Esophagus squamous epithelium (tissue), 4 donors: ENCODE data around the gene WSCD2.

Experiments
- CTCF ChIP-seq, 6 experiments: fragments of 450-650 bp in 4 of 6; fragments of 200-600 bp in 2 of 6; sonication (generic) in 2 of 6; IDR thresholded peaks; one replicate each; pipeline ENCODE4 v1.5.1; 2016 to 2019; ENCODE audit warnings: antibody characterized with exemption in 6 of 6, mild to moderate bottlenecking in 4 of 6, moderate library complexity in 4 of 6
- POLR2A ChIP-seq, 4 donors: fragments of 450-650 bp; IDR thresholded peaks; one replicate each; pipeline ENCODE4 v1.6.1; 2017; ENCODE audit warnings: antibody characterized with exemption in 4 of 4, mild to moderate bottlenecking in 4 of 4, moderate library complexity in 3 of 4

GRCh38 chr12:108241986-108242703 lies 113.1 kb downstream of the WSCD2 start:
- TF ChIP-seq CTCF (IDR thresholded peaks at IDR 0.05), result no peak
- no peak for TF ChIP-seq POLR2A (IDR thresholded peaks at IDR 0.05)
